ENCODE results near the gene QSER1.

DNA sequence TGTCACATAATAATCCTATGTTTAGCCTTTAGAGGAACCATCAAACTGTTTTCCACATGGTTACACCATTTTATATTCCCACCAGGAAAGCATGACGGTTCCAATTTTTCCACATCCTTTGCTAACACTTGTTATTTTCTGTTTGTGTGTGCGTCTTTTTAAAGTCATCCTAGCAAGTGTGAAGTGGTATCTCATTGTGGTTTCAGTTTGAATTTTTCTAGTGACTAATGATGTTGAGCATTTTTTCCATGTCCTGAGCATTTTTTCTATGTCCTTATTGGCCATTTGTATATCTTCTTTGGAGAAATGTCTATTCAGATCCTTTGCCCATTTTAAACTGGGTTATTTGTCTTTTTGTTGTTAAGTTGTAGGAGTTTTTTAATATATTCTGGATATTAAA lies 69.4 kb downstream of the QSER1 start:
- TF ChIP-seq POLR2A (IDR thresholded peaks at IDR 0.05; ENCODE audit: low read length), result no peak
- no peak for TF ChIP-seq GATA1 (IDR thresholded peaks at IDR 0.05; ENCODE audit: low read depth, low read length)

Data from erythroblast (primary cell).